HL-60 (cell line): ENCODE results near the gene TAAR1.

Experiments
- DNase-seq, 2 experiments: peaks; one replicate each; pipeline ENCODE4 v3.0.0-alpha.2; 2010 to 2020; ENCODE audit warnings: low read depth in 1 of 2, low spot score in 1 of 2
- H3K27ac ChIP-seq: fragments of 250-450 bp; sonication (Bioruptor Pico); replicated peaks from 2 replicates; pipeline ENCODE4 v1.5.1; 2020; ENCODE audit warnings: mild to moderate bottlenecking, moderate library complexity
- H3K27me3 ChIP-seq: fragments of 250-450 bp; sonication (Bioruptor Pico); 2 replicates; pipeline ENCODE4 v1.5.1; 2021; ENCODE audit warnings: mild to moderate bottlenecking, moderate library complexity; ENCODE audit not compliant: insufficient read depth, poor library complexity, severe bottlenecking
- H3K4me3 ChIP-seq: replicated peaks from 2 replicates; pipeline ENCODE4 v1.5.1; 2011; ENCODE audit warnings: mild to moderate bottlenecking, control low read depth, low read length; ENCODE audit not compliant: insufficient read depth
- GABPA ChIP-seq: IDR thresholded peaks from 2 replicates; pipeline ENCODE4 v1.6.1; 2012; ENCODE audit warnings: low read depth
- POLR2AphosphoS5 ChIP-seq: IDR thresholded peaks from 2 replicates; pipeline ENCODE4 v1.6.1; 2012; ENCODE audit warnings: low read depth
- SPI1 ChIP-seq: IDR thresholded peaks from 2 replicates; pipeline ENCODE4 v1.6.1; 2012; ENCODE audit warnings: low read depth, mild to moderate bottlenecking, borderline replicate concordance
- TF ChIP-seq, protein P1 (sequence below): IDR thresholded peaks from 2 replicates; pipeline ENCODE4 v1.6.1; 2012; ENCODE audit warnings: low read depth; ENCODE audit not compliant: insufficient replicate concordance
- TF ChIP-seq, protein P2 (sequence below): IDR thresholded peaks from one replicate; pipeline ENCODE4 v1.5.1; 2011; ENCODE audit warnings: low read length, control low read depth, inconsistent platforms; ENCODE audit not compliant: insufficient read depth

Gene TAAR1

DNA sequence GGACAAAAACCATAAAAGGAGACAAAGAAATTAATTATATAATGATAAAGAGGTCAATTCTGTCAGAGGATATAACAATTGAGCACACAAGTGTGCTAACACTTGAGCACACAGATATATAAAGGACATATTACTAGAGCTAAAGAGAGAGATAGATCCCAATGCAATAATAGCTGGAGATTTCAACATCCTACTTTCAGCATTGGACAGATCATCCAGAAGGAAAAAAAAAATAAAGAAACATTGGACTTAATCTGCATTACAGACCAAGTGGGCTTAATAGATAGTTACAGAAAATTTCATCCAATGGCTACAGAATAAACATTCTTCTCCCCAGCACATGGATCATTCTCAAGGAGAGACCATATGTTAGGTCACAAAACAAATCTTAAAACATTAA lies 45.0 kb upstream of the TAAR1 start:
- H3K4me3 ChIP-seq, result no peak overlapping the region
- TF ChIP-seq, protein P1, sequence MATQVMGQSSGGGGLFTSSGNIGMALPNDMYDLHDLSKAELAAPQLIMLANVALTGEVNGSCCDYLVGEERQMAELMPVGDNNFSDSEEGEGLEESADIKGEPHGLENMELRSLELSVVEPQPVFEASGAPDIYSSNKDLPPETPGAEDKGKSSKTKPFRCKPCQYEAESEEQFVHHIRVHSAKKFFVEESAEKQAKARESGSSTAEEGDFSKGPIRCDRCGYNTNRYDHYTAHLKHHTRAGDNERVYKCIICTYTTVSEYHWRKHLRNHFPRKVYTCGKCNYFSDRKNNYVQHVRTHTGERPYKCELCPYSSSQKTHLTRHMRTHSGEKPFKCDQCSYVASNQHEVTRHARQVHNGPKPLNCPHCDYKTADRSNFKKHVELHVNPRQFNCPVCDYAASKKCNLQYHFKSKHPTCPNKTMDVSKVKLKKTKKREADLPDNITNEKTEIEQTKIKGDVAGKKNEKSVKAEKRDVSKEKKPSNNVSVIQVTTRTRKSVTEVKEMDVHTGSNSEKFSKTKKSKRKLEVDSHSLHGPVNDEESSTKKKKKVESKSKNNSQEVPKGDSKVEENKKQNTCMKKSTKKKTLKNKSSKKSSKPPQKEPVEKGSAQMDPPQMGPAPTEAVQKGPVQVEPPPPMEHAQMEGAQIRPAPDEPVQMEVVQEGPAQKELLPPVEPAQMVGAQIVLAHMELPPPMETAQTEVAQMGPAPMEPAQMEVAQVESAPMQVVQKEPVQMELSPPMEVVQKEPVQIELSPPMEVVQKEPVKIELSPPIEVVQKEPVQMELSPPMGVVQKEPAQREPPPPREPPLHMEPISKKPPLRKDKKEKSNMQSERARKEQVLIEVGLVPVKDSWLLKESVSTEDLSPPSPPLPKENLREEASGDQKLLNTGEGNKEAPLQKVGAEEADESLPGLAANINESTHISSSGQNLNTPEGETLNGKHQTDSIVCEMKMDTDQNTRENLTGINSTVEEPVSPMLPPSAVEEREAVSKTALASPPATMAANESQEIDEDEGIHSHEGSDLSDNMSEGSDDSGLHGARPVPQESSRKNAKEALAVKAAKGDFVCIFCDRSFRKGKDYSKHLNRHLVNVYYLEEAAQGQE, result no peak
- TF ChIP-seq POLR2AphosphoS5 (no peak), GABPA (no peak)
- TF ChIP-seq, protein P2, sequence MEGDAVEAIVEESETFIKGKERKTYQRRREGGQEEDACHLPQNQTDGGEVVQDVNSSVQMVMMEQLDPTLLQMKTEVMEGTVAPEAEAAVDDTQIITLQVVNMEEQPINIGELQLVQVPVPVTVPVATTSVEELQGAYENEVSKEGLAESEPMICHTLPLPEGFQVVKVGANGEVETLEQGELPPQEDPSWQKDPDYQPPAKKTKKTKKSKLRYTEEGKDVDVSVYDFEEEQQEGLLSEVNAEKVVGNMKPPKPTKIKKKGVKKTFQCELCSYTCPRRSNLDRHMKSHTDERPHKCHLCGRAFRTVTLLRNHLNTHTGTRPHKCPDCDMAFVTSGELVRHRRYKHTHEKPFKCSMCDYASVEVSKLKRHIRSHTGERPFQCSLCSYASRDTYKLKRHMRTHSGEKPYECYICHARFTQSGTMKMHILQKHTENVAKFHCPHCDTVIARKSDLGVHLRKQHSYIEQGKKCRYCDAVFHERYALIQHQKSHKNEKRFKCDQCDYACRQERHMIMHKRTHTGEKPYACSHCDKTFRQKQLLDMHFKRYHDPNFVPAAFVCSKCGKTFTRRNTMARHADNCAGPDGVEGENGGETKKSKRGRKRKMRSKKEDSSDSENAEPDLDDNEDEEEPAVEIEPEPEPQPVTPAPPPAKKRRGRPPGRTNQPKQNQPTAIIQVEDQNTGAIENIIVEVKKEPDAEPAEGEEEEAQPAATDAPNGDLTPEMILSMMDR, result no peak
- no peak for DNase-seq
- H3K27ac ChIP-seq, result no peak overlapping the region
- peaks cover 2% of the 10 kb centered on the region for H3K27me3 ChIP-seq

DNA sequence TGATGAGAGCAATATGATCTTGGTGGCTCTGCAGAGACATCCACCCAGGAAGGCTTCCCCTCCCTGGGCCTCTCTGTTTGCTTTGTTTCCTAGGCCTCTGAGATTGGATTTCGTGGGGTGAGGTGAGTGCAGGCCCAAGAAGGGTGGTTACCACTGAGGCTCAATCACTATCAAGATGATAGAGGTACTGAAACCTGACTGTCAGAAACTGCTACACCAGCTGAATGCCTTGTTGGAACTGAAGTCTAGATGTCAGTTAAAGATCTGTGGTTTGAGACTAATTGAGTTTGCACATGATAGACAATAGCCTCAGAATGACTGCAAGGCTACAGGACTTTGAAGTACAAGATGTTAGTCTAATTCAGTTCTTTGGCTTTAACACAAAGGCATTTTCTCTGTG lies 39.6 kb upstream of the TAAR1 start:
- peaks cover 2% of the 10 kb centered on the region for H3K27me3 ChIP-seq
- H3K27ac ChIP-seq, result no peak overlapping the region
- DNase-seq, result no peak
- TF ChIP-seq, protein P2, result no peak
- TF ChIP-seq, protein P1, result no peak
- no peak for TF ChIP-seq POLR2AphosphoS5
- no peak for TF ChIP-seq GABPA
- TF ChIP-seq SPI1, result no peak
- no peak overlapping the region for H3K4me3 ChIP-seq

DNA sequence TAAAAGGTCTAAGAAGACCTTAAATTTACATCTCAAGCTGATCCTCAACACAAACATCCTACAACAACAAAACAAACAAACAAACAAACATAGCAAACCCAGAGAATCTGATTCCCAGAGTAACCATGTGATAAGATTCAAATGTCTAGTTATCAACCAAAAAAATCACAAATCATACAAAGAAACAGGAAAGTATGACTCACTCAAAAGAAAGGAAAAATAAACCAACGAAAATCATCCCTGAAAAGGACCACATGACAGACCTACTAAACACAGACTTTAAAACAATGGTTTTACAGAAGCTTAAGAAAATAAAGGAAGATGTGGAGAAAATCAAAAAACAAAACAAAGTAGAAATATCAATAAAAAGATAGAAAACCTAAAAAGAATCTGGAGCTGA lies 36.8 kb upstream of the TAAR1 start:
- no peak for TF ChIP-seq GABPA
- TF ChIP-seq SPI1, result no peak
- Histone ChIP-seq H3K4me3 (no peak overlapping the region), H3K27ac (no peak overlapping the region), H3K27me3 (no peaks in the 10 kb centered on the region)
- DNase-seq, result no peak

DNA sequence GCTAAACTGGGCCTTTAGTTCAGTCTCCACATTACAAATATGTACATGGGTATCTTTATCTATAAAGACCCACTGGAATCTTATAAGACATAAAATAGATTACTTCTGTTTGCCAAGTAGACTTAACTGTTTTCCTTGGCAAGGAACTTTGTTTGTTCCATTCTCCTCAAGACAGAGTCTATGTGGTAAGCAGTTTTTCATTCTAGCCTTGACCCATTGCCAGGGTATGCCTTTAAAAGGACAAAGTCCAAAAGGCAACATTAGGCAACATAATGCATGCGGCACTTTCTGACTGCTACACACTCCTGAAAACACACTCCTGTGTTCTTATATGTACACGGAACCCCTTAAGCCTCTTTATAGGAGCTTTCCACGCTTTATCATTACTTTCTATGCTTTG lies 34.5 kb upstream of the TAAR1 start:
- H3K4me3 ChIP-seq, result no peak overlapping the region
- TF ChIP-seq POLR2AphosphoS5, result no peak
- TF ChIP-seq, protein P1, result no peak
- TF ChIP-seq, protein P2, result no peak
- TF ChIP-seq SPI1, result no peak
- TF ChIP-seq GABPA, result no peak
- H3K27me3 ChIP-seq, result no peaks in the 10 kb centered on the region
- DNase-seq, result no peak
- H3K27ac ChIP-seq, result no peak overlapping the region
